Thyroid gland (tissue), 4 donors: ENCODE measurements around the gene SPP2. TPM values are rescaled to one million over a fixed set of nuclear protein-coding genes. Genes with fewer than 3 reads are reported as not detected.

Experiments
- DNase-seq, 2 donors: peaks; one replicate each; pipeline ENCODE4 v3.0.0-alpha.2; 2019
- H3K27ac ChIP-seq, 3 donors: fragments of 200-600 bp; sonication (generic); 1 replicate in 2 of 3; 2 replicates in 1 of 3; pipeline ENCODE4 v1.5.1; 2016 to 2019; ENCODE audit warnings: mild to moderate bottlenecking in 1 of 3, moderate library complexity in 1 of 3
- H3K27me3 ChIP-seq: fragments of 200-600 bp; sonication (generic); one replicate; pipeline ENCODE4 v1.5.1; 2019
- H3K36me3 ChIP-seq, 2 donors: fragments of 200-600 bp; sonication (generic); one replicate each; pipeline ENCODE4 v1.5.1; 2016 to 2019
- H3K4me1 ChIP-seq, 2 donors: fragments of 200-600 bp; sonication (generic); one replicate each; pipeline ENCODE4 v1.5.1; 2017 to 2019
- H3K4me3 ChIP-seq, 3 donors: fragments of 200-600 bp; sonication (generic); replicated peaks in 1 of 3; 1 replicate in 2 of 3; 2 replicates in 1 of 3; pipeline ENCODE4 v1.5.1; 2016; ENCODE audit warnings: mild to moderate bottlenecking in 1 of 3
- H3K9me3 ChIP-seq: fragments of 200-600 bp; sonication (generic); one replicate; pipeline ENCODE4 v1.5.1; 2017
- POLR2A ChIP-seq, 2 donors: fragments of 450-650 bp; IDR thresholded peaks; one replicate each; pipeline ENCODE4 v1.6.1; 2017; ENCODE audit warnings: antibody characterized with exemption in 2 of 2, mild to moderate bottlenecking in 2 of 2, moderate library complexity in 1 of 2
- WGBS, 2 donors: methylation state at CpG; one replicate each; pipeline ENCODE4 v1.1.5; 2017; 5-methylcytosine and 5-hydroxymethylcytosine counted together
- intact Hi-C: fragments of 100-400 bp; cut with DNase I; formaldehyde crosslinking; loops from one replicate; pipeline ENCODE4 v1.15.1; 2023
- total RNA-seq, 4 donors: library from RNA; depleted of rRNA; stranded (reverse); fragments of >200 nt; gene quantifications; one replicate each; pipeline ENCODE4 v1.2.3, GENCODE V29; 2016
- TF ChIP-seq, protein P1 (sequence below), 6 experiments: fragments of 200-600 bp in 3 of 6; fragments of 450-650 bp in 3 of 6; sonication (generic) in 3 of 6; IDR thresholded peaks; one replicate each; pipeline ENCODE4 v1.5.1; 2016 to 2019; ENCODE audit warnings: antibody characterized with exemption in 6 of 6, mild to moderate bottlenecking in 2 of 6, inconsistent platforms in 1 of 6, moderate library complexity in 1 of 6

SPP2 gene
- total RNA-seq, 4 donors from 2014 or later: not detected

DNA sequence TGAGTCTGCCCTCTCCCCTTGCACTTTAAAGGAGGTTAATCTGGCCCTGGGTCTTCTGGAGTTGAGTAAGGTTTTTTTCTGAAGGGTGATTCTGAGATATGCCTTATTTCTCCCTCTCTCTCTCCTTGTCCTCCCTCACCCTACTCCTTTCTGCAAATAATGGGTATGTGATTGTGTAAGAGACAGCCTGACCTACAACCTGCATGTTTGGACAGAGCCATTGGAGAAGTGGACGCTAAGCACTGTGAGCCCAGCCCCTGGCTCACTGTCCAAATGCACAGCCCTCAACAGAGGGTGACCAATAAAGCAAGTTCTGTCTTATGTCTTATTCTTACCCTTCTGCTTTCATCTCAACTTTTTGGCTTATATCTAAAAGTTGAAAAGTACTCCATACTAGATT, 71.5 kb downstream of the SPP2 start:
- intact Hi-C loops: no loop called here
- Histone ChIP-seq H3K9me3 (no peaks in the 10 kb centered on the region), H3K36me3 (no peaks in the 10 kb centered on the region), H3K27ac (no peak overlapping the region), H3K4me1 (no peaks in the 10 kb centered on the region), H3K27me3 (no peaks in the 10 kb centered on the region), H3K4me3 (no peak overlapping the region)
- 73 to 79% methylated on average over 1 of the region's 1 CpG for WGBS, 2 donors
- DNase-seq: no peak
- TF ChIP-seq, protein P1, sequence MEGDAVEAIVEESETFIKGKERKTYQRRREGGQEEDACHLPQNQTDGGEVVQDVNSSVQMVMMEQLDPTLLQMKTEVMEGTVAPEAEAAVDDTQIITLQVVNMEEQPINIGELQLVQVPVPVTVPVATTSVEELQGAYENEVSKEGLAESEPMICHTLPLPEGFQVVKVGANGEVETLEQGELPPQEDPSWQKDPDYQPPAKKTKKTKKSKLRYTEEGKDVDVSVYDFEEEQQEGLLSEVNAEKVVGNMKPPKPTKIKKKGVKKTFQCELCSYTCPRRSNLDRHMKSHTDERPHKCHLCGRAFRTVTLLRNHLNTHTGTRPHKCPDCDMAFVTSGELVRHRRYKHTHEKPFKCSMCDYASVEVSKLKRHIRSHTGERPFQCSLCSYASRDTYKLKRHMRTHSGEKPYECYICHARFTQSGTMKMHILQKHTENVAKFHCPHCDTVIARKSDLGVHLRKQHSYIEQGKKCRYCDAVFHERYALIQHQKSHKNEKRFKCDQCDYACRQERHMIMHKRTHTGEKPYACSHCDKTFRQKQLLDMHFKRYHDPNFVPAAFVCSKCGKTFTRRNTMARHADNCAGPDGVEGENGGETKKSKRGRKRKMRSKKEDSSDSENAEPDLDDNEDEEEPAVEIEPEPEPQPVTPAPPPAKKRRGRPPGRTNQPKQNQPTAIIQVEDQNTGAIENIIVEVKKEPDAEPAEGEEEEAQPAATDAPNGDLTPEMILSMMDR (IDR thresholded peaks at IDR 0.05): no peak
- no peak for TF ChIP-seq POLR2A (IDR thresholded peaks at IDR 0.05)

DNA sequence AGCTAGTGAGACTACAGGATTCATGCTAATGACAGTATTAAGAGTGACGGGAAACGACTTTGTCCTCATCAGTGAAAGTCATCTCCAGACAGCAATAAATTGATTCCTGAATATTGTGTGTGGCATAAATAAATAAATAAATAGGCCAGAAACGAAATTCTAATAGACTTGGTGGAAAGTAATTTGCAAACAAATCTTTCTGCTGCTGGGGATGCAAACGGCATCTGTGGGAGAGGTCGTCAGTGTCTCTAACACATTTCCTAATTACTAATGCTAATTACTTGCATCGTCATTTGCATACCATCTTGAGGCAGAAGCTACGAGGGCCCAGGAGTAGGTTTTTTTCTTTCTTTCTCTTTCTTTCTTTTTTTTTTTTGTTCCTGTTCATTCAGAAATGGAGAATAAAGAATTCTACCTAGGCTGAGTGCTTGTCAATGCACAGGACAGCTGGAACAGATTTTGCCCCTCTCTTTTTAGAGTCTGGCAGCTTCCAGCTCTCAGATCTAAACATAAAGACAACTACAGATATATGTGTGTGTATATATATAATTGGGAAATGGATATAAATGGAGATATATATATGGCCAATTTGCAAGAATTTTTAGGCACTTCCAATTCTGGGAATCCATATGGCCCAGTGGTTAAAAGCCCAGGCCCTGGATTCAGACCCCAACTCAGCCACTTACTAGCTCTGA, 75.1 kb downstream of the SPP2 start:
- WGBS, 2 donors: 71 to 77% methylated on average over 7 of the region's 7 CpGs
- no peak for TF ChIP-seq POLR2A (IDR thresholded peaks at IDR 0.05)
- TF ChIP-seq, protein P1 (IDR thresholded peaks at IDR 0.05): no peak
- no peak overlapping the region for H3K27ac ChIP-seq

DNA sequence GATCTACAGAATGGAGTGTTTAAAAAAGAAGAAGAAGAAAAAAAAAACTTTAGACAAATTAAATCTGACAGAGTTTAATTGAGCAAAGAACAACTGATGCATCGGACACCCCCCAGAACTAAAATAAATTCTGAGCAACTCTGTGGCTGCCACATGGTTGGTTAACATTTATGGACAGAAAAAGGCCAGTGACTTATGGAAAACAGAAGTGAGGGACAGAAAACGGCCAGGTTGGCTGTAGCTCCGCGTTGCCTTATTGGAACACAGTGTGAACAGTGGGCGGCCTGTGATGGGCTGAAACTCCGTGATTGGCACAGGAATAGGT, 75.6 kb downstream of the SPP2 start:
- H3K4me3 ChIP-seq: no peak overlapping the region
- TF ChIP-seq, protein P1 (IDR thresholded peaks at IDR 0.05): no peak
- no peak for TF ChIP-seq POLR2A (IDR thresholded peaks at IDR 0.05)
- H3K9me3 ChIP-seq: no peaks in the 10 kb centered on the region
- H3K27me3 ChIP-seq: no peaks in the 10 kb centered on the region
- WGBS, 2 donors: 93 to 96% methylated on average over 6 of the region's 6 CpGs
- no peaks in the 10 kb centered on the region for H3K36me3 ChIP-seq
- no peaks in the 10 kb centered on the region for H3K4me1 ChIP-seq
- intact Hi-C loops: no loop called here
- DNase-seq: no peak
- no peak overlapping the region for H3K27ac ChIP-seq

More for the DNA sequence above, 75.1 kb downstream of the SPP2 start:
- H3K4me3 ChIP-seq: no peak overlapping the region
- H3K36me3 ChIP-seq: no peaks in the 10 kb centered on the region
- intact Hi-C loops: no loop called here
- no peaks in the 10 kb centered on the region for H3K4me1 ChIP-seq
- no peaks in the 10 kb centered on the region for H3K9me3 ChIP-seq
- H3K27me3 ChIP-seq: no peaks in the 10 kb centered on the region
- DNase-seq: no peak

Other genes with a start within 250 kb of the SPP2 start
- gene HJURP, start 196.2 kb upstream of the SPP2 start, total RNA-seq: under 1 TPM in 3 of 4 donors, not detected in 1; 0.27 to 0.45 (median 0.38) TPM
- not detected for gene TRPM8, start 133.3 kb upstream of the SPP2 start, total RNA-seq